Measurements from ENCODE around the gene ITGAX.

Gene ITGAX

DNA sequence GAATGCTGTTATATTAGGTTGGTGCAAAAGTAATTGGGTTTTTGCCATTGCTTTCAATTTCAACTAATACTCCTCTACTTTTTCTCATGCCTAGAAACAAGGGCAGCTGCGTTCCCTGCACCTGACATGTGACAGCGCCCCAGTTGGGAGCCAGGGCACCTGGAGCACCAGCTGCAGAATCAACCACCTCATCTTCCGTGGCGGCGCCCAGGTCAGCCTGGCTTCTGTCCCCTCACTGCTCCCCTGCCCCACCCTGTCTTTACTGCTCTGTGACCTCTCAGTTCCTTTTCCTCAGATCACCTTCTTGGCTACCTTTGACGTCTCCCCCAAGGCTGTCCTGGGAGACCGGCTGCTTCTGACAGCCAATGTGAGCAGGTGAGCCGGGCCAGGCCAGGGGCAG is 21.7 kb downstream of the ITGAX start:
- no peak for DNase-seq

- DNase-seq: no peak
These were observed 22.4 kb downstream of the ITGAX start for GRCh38 chr16:31377210-31377903.

DNA sequence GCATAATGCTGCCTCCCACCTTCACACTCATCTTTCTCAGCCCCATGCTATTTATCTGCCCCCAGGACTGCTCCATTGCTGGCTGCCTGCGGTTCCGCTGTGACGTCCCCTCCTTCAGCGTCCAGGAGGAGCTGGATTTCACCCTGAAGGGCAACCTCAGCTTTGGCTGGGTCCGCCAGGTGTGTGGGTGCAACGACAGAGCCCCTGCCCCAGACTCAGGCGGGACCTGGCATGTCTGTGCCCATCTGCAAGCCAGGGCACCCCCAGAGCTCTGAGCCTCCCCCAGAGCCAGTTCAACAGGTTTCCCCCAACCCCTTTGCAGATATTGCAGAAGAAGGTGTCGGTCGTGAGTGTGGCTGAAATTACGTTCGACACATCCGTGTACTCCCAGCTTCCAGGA is 25.2 kb downstream of the ITGAX start:
- no peak for DNase-seq

GRCh38 chr16:31382485-31383161 is 27.6 kb downstream of the ITGAX start:
- DNase-seq: peak; percentile 14 to 52

DNA sequence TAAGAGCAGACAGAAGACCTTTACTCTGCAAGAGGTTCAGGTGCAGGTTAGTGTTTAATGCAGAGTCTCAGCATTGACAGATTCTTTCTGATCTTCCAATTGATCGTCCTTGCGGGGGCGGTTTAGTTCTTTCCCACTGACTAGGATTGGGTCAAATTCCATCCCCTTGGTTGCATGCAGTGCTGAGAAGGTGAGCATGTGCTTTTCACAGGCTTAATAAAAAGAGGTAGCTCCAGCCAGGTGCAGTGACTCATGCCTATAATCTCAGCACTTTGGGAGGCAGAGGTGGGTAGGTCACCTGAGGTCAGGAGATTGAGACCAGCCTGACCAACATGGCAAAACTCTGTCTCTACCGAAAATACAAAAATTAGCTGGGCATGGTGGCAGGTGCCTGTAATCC is 30.7 kb downstream of the ITGAX start:
- no peak for DNase-seq

DNA sequence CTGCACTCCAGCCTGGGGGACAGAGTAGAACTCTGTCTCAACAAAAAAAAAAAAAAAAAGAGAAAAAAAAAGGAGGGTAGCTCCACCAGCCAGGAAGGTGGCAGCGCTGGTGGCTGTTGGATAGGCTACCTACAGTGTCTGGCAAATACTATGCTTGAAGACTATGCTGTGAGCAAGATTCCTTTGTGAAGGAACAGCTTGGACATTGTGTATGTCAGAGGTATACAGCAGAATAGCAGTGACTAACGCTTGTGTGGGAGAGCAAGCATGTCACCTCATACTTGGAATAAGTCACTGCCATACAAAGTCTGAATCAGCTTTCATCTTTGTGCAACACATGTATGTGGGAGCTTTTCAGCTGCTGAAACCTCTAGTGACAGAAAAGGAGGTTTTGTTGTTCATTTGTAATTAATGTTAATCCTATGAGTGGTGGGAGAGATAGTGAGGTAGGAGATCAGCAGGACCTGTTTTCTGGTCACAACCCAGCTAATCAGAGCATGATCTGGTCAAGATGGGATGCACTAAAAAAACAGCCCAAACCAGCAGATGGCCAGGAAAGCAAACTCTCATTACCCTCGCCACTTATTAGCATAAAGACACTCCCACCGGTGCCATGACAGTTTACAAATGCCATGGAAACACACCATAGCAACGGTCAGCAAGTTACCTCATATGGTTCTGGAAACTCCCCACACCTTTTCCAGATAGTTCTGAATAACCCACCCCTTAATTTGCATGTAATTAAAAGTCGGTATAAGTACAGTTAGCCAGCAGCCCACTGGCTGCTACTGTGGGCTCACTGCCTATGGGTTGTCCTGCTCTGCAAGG is 31.4 kb downstream of the ITGAX start:
- peak in 1 of 2 donors; percentile 21 for DNase-seq

GRCh38 chr16:31388535-31388934 is 33.6 kb downstream of the ITGAX start:
- DNase-seq: no peak

GRCh38 chr16:31390504-31391041 is 35.6 kb downstream of the ITGAX start:
- DNase-seq: no peak

GRCh38 chr16:31393056-31393455 is 38.1 kb downstream of the ITGAX start, which contains the start of gene ITGAD:
TSS of gene ITGAD (plus strand) at chr16:31393335. CDS start at chr16:31393361, 26 bp downstream.
- no peak for DNase-seq

DNA sequence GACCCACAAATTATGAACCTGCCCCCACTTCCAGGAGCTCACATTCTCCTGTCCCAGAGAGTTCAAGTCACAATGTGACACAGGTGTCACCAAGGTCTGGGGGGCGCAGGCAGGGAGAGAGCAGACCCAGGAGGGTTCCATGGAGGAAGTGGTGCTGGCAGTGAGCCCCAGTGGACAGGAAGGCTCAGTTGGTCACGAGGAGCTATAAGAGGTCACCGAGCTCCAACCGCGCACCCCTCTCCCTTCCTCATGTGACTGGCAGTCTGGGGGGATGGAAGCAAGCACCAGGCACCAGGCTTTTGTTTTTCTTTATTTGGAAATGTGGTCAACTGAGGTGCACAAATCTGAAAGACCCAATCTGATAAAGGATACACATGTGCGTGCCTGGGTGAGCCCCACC is 40.7 kb downstream of the ITGAX start:
- DNase-seq: no peak

DNA sequence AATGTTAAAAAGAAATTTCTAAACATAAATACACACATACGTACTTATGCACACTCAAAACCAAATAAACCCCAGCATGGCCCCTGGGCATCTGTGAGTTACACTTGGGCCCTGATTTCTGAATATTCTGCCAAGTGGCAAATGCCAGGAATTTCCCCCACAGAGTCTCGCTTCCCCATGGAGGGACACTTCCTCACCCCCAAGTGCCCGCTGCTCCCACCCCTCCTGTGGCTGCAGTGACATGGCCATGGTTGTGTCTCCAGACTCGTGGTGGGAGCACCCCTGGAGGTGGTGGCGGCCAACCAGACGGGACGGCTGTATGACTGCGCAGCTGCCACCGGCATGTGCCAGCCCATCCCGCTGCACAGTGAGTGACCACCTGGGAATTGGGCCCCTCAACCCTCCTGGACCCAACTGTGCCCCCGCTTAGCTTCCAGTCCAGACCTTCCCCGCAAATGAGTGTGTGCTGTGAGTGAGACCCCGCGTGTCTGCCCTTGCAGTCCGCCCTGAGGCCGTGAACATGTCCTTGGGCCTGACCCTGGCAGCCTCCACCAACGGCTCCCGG is 42.2 kb downstream of the ITGAX start:
- no peak for DNase-seq

- no peak for DNase-seq
These were observed 42.7 kb downstream of the ITGAX start for GRCh38 chr16:31397701-31398100.

- no peak for DNase-seq
These were observed 45.2 kb downstream of the ITGAX start for GRCh38 chr16:31400191-31400590.

DNA sequence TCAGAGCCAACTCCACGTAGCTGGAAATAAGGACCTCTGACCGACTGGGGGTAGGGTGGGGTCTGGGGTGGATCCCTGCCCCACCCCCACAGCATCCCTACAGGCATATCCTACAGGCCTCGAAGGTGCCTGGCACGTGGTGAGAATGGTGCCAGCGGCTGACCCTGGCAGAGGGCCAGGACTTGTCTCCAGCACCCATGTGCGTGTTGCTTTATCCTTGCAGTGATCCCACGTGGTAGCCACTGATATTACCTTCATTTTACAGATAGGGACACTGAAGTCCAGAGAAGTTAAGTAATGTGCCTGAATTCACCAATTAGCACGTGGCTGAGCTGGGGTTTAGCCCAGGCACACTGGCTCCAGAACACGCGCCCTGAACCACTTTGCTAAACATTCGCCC is 46.5 kb downstream of the ITGAX start:
- no peak for DNase-seq

DNA sequence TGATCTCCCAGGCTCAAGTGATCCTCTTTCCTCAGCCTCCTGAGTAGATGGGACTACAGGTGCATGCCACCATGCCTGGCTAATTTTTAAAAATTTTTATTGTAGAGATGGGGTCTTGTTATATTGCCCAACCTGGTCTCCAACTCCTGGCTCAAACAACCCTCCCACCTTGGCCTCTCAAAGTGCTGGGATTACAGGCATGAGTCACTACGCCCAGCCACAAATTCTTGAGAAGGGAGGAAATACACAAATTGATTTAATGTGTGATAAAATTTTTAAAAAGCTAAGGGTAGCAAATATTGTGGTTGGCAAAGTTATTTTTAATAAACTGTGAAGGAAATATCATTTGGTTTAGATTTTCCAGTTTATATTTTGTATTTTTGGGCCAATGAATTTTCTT is 47.7 kb downstream of the ITGAX start:
- no peak for DNase-seq

- DNase-seq: no peak
These were observed 48.8 kb downstream of the ITGAX start for GRCh38 chr16:31403590-31404352.

DNA sequence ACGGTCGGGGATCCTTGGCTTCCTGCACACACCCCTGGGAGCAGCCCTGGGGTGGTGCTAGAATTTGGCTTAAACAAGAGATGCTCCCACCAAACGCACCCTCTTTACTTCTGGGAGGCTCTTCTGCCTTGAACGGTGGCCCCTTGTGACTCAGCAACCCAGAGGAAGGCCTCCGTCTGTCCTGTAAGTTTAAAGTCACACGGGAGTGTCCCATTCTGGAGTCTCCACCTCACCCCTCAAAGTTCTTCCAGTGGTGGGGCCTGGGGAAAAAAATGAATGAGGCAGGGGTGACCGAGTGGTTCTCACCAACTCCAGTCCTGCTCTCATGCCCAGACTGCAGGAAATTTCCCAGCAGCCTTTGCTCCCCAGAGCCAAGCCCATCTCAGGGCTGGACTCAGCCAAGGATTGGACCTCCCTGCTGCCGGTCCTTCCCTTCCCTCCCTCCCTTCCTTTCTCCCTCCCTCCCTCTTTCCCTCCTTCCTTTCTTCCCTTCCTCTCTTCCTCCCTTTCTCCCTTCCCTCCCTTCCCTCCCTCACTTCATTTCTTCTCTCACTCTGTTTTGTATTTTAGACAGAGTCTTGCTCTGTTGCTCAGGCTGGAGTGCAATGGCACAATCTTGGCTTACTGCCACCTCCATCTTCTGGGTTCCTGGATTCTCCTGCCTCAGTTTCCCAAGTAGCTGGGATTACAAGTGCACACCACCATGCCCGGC is 49.5 kb downstream of the ITGAX start:
- DNase-seq: no peak

DNA sequence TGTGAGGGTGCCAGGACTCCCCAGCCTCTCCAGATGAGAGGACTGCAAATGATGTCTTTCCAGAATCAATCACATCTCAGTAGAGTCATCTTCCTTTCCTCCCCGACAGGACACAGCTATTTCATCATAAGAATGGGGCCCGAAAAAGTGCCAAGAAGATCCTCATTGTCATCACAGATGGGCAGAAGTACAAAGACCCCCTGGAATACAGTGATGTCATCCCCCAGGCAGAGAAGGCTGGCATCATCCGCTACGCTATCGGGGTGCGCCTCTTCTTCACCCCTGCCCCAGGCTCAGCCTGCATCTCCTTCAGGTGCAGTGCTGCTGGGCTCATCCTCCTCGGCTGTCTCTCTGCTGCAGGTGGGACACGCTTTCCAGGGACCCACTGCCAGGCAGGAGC is 52.4 kb downstream of the ITGAX start:
- no peak for DNase-seq

DNA sequence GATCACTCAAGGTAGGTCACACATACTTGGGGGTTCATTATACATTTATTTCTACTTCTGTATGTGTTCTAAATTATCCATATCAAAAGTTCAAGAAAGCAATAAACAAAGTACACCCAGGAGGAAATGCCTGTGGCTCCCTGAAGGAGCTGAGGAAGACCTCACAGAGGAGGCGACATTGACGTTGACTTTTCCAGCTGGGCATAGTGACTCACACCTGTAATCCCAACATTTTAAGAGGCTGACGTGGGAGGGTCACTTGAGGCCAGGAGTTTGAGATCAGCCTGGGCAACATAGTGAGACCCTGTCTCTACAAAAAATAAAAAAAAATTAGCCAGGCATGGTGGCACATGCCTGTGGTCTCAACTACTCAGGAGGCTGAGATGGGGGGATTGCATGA is 54.5 kb downstream of the ITGAX start:
- no peak for DNase-seq

- DNase-seq: no peak
These were observed 55.1 kb downstream of the ITGAX start for GRCh38 chr16:31410082-31410481.

DNA sequence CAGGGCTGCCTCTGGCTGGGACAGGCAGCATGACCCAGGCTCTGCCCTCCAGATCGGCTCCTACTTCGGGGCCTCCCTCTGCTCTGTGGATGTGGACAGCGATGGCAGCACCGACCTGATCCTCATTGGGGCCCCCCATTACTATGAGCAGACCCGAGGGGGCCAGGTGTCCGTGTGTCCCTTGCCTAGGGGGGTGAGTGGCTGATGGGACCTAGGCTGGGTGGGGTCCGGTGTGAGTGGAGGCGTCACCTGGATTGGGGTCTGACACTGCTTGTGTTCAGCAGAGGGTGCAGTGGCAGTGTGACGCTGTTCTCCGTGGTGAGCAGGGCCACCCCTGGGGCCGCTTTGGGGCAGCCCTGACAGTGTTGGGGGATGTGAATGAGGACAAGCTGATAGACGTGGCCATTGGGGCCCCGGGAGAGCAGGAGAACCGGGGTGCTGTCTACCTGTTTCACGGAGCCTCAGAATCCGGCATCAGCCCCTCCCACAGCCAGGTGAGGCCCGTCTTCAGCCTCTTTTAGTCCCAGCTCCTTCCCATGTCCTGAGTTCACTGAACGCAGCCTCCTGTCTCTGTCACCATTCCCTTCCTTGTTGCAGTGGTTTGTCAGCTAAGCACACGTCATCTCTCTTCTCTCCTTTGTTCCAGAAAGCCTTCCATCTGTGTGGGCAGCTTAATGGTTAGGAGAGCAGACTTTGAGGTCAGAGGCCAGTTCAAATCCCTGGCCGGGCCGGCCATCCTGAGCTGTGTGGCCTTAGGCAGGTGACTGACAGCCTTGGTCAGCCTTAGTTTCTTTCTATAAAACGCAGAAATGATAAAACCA is 56.3 kb downstream of the ITGAX start:
- DNase-seq: no peak
